Measurements from ENCODE around the gene F2R.
"Not testable (repeated sequence)": the region's sequence is repeated elsewhere in the genome, so short reads cannot be mapped to it uniquely, and the experiment has no call there.

Gene F2R

GRCh38 chr5:76718880-76719279, 3.0 kb downstream of the F2R start:
- no peak for DNase-seq (ENCODE audit: low read depth in 2 of 2)

DNA sequence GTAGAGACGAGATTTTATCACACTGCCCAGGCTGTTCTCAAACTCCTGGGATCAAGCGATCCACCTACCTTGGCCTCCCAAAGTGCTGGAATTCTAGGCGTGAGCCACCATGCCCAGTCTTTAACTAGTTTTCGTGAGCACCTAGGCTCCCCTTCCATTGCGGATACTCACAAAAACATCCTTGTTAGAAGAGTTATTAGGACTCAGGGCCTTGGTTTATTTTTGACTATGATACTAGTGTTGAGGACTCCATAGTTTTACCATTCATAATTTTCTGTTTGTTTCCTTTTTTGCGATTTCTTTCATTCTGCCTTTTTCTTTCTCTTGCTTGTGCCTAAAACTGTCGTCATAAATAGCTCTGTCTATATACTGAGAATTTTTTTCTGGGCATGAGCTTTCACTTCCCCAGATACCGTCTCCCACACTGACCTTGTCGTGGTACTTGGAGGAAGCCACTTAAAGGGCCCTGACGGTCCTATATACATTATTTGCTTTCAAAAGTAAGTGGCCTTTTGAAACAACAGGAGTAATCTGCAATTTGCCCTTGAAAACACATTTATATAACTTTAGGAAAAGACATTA, 5.2 kb downstream of the F2R start:
- no peak for DNase-seq (ENCODE audit: low read depth in 2 of 2)

GRCh38 chr5:76723266-76723665, 7.3 kb downstream of the F2R start:
- DNase-seq (ENCODE audit: low read depth in 2 of 2), result no peak

- no peak for DNase-seq (ENCODE audit: low read depth in 2 of 2)
Observed at GRCh38 chr5:76723906-76724305, 8.0 kb downstream of the F2R start.

DNA sequence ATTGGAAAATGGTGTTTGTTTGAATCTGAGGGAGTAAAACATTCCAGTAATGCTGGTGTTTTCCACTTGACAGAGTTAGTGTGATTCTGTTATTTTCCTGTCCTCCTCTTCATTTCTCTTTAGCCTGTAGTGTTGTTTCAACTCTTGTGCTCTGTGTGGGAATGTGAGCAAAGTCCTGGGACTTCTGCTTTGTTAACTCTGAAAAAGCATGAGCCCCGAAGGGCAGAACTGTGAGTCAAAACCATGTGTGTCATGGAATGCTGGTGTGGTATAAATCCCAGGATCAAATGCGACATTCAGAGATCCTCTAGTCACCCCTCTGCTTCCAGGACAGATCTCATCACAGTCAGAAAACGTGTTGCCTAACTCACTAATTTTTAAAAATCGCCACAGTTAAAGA, 8.9 kb downstream of the F2R start:
- DNase-seq (ENCODE audit: low read depth in 2 of 2), result no peak

GRCh38 chr5:76728965-76729364, 13.0 kb downstream of the F2R start:
- DNase-seq (ENCODE audit: low read depth in 2 of 2), result no peak

DNA sequence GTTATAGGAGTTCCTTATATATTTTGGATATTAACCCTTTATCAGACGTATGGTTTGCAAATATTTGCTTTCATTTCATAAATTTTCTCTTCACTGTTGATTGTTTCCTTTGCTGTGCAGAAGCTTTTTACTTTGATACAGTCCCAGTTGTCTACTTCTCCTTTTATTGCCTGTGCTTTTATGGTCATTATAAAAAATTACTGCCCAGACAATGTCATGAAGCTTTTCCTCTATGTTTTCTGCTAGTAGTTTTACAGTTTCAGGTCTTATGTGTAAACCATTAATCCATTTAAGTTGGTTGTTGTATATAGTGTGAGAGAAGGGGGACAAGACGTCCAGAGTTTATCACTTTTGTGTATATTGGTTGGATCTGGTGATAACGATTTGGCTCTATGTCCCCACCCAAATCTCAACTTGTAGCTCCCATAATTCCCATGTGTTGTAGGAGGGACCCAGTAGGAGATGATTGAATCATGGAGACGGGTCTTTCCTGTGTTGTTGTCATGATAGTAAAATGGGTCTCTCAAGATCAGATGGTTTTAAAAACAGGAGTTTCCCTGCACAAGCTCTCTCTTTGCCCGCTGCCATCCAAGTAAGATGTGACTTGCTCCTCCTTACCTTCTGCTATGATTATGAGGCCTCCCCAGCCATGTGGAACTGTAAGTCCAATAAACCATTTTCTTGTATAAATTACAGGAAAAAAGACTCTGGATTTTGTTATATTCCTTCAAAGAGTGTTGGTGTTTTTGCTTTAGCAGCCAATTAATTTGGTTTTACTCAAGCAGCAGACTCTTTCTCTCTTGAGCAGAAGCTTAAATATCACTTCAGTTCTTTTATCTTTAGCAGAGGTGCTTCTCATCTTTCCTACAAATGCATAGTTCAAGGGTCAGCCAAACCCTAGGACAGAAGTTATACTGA, 13.7 kb downstream of the F2R start:
- DNase-seq (ENCODE audit: low read depth in 2 of 2), result no peak

GRCh38 chr5:76732405-76733048, 16.6 kb downstream of the F2R start:
- DNase-seq (ENCODE audit: low read depth in 2 of 2), result no peak

- peak in 1 of 2 donors; percentile 39 for DNase-seq (ENCODE audit: low read depth in 2 of 2)
Observed at GRCh38 chr5:76733049-76733417, 17.1 kb downstream of the F2R start.

GRCh38 chr5:76735762-76736545, 20.0 kb downstream of the F2R start:
- DNase-seq (ENCODE audit: low read depth in 2 of 2), result no peak

- no peak for DNase-seq (ENCODE audit: low read depth in 2 of 2)
Observed at GRCh38 chr5:76736679-76737556, 21.0 kb downstream of the F2R start.

DNA sequence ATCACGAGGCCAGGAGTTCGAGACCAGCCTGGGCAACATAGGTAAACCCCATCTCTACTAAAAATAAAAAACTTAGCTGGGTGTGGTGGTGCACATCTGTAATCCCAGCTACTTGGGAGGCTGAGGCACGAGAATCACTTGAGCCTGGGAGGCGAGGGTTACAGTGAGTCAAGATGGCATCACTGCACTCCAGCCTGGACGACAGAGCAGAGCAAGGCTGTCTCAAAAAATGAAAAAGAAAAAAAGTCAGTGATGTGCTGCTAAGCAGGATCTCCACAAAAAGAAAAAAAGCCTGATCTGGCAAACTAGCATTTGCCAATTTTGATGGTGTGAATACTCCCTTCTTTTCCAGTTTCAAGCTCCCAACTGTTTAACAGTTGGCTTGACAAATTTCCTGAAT, 21.9 kb downstream of the F2R start:
- DNase-seq (ENCODE audit: low read depth in 2 of 2), result no peak

GRCh38 chr5:76741506-76741905, 25.6 kb downstream of the F2R start:
- DNase-seq (ENCODE audit: low read depth in 2 of 2), result not testable (repeated sequence)

DNA sequence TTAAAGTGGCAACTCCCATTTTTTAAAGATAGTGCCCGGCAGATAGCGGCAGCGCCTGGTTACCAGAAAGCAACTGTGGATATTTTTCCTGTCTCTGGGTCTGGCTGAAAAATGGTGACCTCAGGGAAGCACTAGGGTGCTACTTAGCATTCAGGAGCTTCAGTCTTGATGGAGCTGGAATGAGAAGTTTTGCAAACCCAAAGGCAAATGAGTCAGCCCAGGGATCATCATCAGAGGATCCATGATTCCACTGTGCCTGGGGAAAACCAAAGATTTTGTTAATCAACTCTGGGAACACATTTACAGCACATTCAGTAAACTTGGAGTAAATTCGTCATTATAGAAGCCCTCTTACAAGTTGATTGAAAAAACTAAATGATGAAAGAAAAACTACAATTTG, 26.7 kb downstream of the F2R start:
- DNase-seq (ENCODE audit: low read depth in 2 of 2), result no peak

- no peak for DNase-seq (ENCODE audit: low read depth in 2 of 2)
Observed at GRCh38 chr5:76744632-76745031, 28.7 kb downstream of the F2R start.

DNA sequence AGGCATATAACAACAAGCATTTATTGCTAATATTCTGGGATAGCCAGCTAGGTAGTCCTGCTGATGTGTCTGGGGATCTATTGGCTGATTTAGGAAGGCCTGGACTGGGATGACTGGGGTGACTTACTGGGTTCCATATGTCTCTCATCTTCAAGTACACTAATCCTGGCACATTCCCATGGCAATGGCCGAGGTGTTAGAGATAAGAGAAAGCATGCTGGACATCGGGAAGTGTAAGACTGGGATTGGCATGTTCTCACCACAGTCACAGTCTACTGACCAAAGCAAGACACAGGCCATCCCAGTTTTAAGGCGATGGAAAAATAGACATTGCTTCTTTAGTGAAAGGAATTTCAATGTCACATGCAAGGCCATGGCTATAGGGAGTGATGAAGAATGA, 29.7 kb downstream of the F2R start:
- no peak for DNase-seq (ENCODE audit: low read depth in 2 of 2)

DNA sequence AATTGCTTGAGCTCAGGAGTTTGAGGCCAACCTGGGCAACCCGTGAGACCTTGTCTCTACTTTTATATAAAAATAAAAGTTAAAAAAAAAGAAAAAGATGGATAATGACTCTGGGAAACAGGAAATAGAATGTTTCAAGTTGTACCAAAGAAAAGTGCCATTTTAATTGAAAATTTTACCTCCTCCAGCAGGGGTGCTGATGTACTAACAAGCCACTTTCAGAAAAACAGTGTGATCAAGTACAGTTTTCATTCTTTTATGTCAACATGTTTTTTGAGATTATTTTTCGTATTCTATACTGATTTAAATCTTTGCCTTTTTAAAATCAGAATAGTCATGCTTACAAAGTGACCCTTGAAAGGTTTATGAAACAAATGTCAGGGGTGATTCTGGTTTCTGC, 30.8 kb downstream of the F2R start:
- DNase-seq (ENCODE audit: low read depth in 2 of 2), result no peak

DNA sequence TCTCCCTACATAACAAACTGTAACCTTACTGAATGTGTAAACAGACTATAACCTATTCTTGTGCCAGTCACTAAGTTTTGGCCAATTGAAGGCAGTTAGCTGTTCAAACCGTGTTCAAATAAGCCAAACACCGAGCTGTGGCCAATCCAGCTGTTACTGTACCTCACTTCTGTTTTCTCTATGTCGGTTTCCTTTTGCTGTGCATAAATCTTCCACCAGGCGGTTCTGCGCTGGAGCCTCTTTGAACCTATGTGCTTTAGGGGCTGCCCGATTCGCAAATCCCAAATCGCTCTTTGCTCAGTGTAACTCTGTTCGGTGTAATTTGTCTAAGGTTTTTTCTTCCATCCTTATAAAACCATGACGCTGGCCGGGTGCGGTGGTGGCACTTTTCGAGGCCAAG, 31.8 kb downstream of the F2R start:
- no peak for DNase-seq (ENCODE audit: low read depth in 2 of 2)

DNA sequence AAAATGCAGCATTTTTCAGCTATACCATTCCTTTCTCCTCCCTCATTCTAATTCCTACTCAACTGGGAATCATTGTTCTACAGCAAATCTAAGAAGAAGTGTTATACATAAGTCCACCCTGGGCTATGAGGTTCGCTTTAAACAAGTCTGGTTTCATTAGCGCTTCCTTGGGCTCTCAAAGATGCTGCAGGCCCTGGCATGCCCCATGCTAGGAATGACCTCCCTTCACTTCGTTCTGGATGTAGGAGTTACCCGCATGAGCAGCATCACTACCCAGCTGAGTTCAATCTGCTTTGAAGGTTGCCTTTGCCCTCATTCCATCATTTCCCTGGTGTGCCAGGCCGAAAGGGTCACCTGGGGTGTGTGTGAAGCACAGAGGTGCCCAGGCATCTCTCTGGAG, 35.4 kb downstream of the F2R start:
- DNase-seq (ENCODE audit: low read depth in 2 of 2), result no peak

GRCh38 chr5:76754668-76755078, 38.7 kb downstream of the F2R start:
- DNase-seq (ENCODE audit: low read depth in 2 of 2), result no peak
